AG04450 (cell line): ENCODE results near the gene SORCS2. TPM values are rescaled to one million over a fixed set of nuclear protein-coding genes. Genes with fewer than 3 reads are reported as not detected.

ENCODE experiments used
- CTCF ChIA-PET: fragments of 300-600, 350-600 bp; formaldehyde crosslinking; extraction: SDS; loops from one replicate; lab custom pipeline; 2022; ENCODE audit warnings: antibody characterized with exemption, inconsistent platforms; lab: Charles Lee
- POLR2A ChIA-PET: fragments of 350-600 bp; formaldehyde crosslinking; extraction: SDS; loops from one replicate; lab custom pipeline; 2021; ENCODE audit warnings: antibody characterized with exemption, inconsistent platforms; lab: Yijun Ruan, JAX
- DNase-seq: peaks from one replicate; pipeline ENCODE4 v3.0.0-alpha.2; 2011; ENCODE audit warnings: low read depth, low spot score
- H3K27ac ChIP-seq: one replicate; pipeline ENCODE4 v1.5.1; 2012; ENCODE audit warnings: low read depth, low read length, control low read depth
- H3K27me3 ChIP-seq: one replicate; pipeline ENCODE4 v1.6.0; 2012; ENCODE audit warnings: low read length; ENCODE audit not compliant: control insufficient read depth, insufficient read depth
- H3K4me3 ChIP-seq: 2 replicates; pipeline ENCODE4 v1.5.1; 2011; ENCODE audit warnings: mild to moderate bottlenecking, low read depth, low read length, control low read depth
- H3K9me3 ChIP-seq: 2 replicates; pipeline ENCODE4 v1.5.1; 2012; ENCODE audit warnings: low read length; ENCODE audit not compliant: control insufficient read depth, insufficient read depth
- polyA plus RNA-seq: library from polyadenylated mRNA; depleted of rRNA; stranded (reverse); fragments of >200 nt; gene quantifications from 2 replicates; pipeline ENCODE4 v1.2.3, GENCODE V29; 2011
- TF ChIP-seq, protein P1 (sequence below): IDR thresholded peaks from 2 replicates; pipeline ENCODE4 v1.5.1; 2011; ENCODE audit warnings: low read depth, low read length, control low read depth, inconsistent platforms

Gene SORCS2
- polyA plus RNA-seq, 1 experiment: 0.29 TPM

DNA sequence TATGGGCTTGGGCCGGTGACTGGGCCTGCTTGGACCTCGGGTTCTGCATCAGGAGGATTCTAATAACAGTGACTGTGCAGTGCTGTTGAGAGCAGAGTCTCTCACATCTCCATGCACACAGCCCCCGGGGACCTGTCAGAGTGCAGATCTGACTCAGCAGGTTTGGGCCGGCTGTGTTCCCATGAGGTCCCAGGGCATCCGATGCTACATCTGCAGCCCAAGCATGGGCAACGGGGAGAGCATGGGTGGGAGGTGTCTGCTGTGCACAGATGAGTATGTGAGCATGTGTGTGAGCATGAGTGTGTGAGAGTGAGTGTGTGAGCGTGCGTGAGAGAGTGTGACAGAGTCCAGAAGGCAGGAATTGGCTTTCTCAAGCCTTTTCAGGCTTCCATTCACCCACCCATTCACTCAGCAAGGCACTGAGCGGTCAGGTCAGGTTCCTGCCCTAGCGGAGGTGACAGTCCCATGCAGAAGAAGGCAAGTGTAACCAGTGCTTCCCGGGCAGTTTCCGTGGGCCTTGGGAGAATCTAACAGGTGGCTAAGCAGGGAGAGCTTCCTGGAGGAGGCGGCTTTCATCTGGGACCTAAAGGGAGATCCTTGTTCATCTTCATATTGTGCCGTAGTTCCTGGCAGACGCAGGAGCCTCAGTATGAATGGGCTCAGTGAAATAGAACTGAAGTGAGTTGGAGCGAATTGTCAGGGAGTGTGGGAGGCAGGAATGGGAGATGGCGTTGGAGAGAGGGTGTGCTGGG is 62.6 kb downstream of the SORCS2 start:
- no peak for DNase-seq

DNA sequence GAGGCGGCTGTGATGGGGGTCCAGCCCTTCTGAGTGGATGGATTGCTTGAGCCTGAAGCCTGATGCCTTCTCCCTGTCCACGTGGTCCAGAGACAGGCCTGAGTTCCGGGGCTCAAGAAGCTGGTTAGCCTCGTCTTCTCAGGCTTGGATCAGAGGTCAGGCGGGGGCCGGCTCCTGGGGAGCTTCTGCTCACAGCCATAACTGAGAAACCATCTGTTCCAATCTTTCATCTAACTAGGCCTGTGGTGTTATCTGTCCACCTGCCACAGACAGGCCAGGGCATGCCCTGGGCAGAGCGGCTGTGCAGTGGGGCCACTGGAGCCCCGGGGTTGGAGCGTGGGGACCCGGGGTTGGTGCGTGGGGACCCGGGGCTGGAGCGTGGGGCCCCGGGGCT is 63.1 kb downstream of the SORCS2 start:
- DNase-seq: no peak
- H3K9me3 ChIP-seq: peaks cover 8% of the 10 kb centered on the region
- no peak overlapping the region for H3K27ac ChIP-seq
- H3K4me3 ChIP-seq: no peak overlapping the region
- CTCF ChIA-PET: no interaction called here
- POLR2A ChIA-PET: no interaction called here
- H3K27me3 ChIP-seq: peaks cover 71% of the 10 kb centered on the region
- TF ChIP-seq, protein P1, sequence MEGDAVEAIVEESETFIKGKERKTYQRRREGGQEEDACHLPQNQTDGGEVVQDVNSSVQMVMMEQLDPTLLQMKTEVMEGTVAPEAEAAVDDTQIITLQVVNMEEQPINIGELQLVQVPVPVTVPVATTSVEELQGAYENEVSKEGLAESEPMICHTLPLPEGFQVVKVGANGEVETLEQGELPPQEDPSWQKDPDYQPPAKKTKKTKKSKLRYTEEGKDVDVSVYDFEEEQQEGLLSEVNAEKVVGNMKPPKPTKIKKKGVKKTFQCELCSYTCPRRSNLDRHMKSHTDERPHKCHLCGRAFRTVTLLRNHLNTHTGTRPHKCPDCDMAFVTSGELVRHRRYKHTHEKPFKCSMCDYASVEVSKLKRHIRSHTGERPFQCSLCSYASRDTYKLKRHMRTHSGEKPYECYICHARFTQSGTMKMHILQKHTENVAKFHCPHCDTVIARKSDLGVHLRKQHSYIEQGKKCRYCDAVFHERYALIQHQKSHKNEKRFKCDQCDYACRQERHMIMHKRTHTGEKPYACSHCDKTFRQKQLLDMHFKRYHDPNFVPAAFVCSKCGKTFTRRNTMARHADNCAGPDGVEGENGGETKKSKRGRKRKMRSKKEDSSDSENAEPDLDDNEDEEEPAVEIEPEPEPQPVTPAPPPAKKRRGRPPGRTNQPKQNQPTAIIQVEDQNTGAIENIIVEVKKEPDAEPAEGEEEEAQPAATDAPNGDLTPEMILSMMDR: no peak

More for the DNA sequence above, 62.6 kb downstream of the SORCS2 start:
- TF ChIP-seq, protein P1: no peak
- no peak overlapping the region for H3K4me3 ChIP-seq
- peaks cover 8% of the 10 kb centered on the region; the same call in 1 of the 2 replicates for H3K9me3 ChIP-seq
- ChIA-PET CTCF (no interaction called here), POLR2A (no interaction called here)
- H3K27ac ChIP-seq: no peak overlapping the region
- H3K27me3 ChIP-seq: peaks cover 68% of the 10 kb centered on the region

DNA sequence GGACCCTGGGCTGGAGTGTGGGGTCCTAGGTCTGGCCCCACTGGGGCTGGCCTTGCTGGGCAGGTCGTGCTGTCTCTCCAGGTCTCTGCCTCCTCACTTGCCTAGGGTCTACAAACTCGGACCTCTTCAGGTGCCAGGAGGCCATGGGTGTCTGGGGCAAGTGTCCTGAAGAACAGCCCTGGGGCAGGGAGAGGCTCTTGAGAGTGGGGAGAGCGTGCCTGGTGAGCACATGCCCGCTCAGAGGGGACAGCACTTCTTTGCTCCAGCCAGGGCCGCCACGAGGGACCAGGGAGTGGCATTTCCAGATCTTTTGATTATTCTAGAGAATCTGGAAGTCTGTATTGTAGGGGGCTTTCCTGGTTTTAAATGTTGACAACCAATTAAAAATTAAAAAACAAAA is 63.7 kb downstream of the SORCS2 start:
- DNase-seq: no peak
- CTCF ChIA-PET: no interaction called here
- Histone ChIP-seq H3K9me3 (peaks cover 8% of the 10 kb centered on the region), H3K27me3 (peaks cover 73% of the 10 kb centered on the region), H3K27ac (no peak overlapping the region), H3K4me3 (no peak overlapping the region)
- POLR2A ChIA-PET: no interaction called here
- TF ChIP-seq, protein P1: no peak

DNA sequence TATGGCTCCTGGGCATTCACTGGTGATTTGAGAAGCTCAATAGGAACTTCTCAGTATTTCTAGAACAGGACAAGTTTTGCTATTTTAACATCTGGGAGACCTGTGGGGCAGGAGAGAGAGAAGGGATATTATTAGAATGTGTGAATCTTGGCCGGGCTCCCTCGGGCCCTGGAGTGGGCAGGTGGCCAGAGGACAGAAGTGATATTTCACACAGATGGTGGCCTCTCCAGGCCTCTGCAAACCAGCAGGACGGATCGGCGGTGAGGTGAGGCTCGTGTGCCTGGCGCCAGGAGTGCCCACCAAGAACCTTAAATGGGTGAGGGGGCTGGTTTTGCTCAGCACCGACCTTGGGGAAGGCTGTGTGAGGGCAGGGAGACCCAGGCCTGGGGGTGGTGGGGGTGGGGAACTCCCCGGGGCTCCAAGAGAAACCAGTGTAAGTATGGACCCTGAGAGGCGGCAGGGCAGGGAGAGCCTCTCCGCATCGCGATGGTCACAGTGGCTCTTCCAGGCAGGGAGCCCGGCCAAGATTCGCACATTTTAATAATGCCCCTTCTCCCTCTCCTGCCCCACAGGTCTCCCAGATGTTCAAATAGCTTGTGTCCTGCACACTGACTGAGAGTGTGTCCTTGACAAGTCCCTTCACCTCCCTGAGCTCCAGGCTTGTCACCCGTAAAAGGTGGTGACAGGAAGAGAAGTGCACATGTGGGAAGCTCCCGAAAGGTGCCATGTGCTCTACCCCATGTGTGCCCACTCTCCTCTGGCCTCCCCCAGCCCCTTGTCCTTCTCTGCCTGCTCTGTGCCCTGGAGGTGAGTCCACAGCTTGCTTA is 64.9 kb downstream of the SORCS2 start:
- ChIA-PET POLR2A (no interaction called here), CTCF (no interaction called here)
- Histone ChIP-seq H3K4me3 (no peak overlapping the region), H3K9me3 (peaks cover 8% of the 10 kb centered on the region), H3K27me3 (peaks cover 67% of the 10 kb centered on the region), H3K27ac (no peak overlapping the region)
- TF ChIP-seq, protein P1: no peak
- DNase-seq: no peak

DNA sequence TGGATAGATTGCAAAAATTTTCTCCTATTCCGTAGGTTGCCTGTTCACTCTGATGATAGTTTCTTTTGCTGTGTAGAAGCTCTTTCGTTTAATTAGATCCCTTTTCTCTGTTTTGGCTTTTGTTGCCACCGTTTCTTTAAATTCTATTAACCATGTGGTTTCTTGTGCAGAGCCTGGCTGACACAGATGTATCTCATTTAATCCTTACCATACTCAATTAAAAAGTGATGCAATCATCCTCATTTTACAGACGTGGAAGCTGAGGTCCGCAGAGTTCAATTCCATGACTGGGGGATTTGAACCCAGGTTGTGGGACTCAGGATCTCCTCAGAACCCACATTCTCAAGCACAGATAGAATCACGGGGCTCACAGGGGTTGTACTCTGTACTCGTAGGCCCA is 66.7 kb downstream of the SORCS2 start:
- CTCF ChIA-PET: no interaction called here
- DNase-seq: no peak
- POLR2A ChIA-PET: no interaction called here
- Histone ChIP-seq H3K27ac (no peak overlapping the region), H3K27me3 (peaks cover 61% of the 10 kb centered on the region), H3K4me3 (no peak overlapping the region), H3K9me3 (peaks cover 8% of the 10 kb centered on the region)
- TF ChIP-seq, protein P1: no peak
